GM12892 (cell line): ENCODE measurements around the gene FBH1.

ENCODE experiments used
- POLR2A ChIP-seq: IDR thresholded peaks from 2 replicates; pipeline ENCODE4 v1.6.1; 2011; ENCODE audit warnings: low read depth, low read length, control low read depth
- POLR2AphosphoS5 ChIP-seq: IDR thresholded peaks from 2 replicates; pipeline ENCODE4 v1.6.1; 2011; ENCODE audit warnings: low read depth, low read length, control low read depth
- TAF1 ChIP-seq: IDR thresholded peaks from 2 replicates; pipeline ENCODE4 v1.6.1; 2011; ENCODE audit warnings: low read depth, mild to moderate bottlenecking, control low read depth, low read length, borderline replicate concordance

- TF ChIP-seq POLR2A (no peak), POLR2AphosphoS5 (no peak), TAF1 (no peak)
Observed at GRCh38 chr10:5855979-5856700, 33.9 kb upstream of the FBH1 start.
